ENCODE measurements around the gene NID2.

- no peak for TF ChIP-seq CTCF (IDR thresholded peaks at IDR 0.05; ENCODE audit: low read depth, low read length, poor library complexity, severe bottlenecking)
- no peak for TF ChIP-seq EZH2phosphoT487 (IDR thresholded peaks at IDR 0.05; ENCODE audit: borderline replicate concordance, low read length)
These were observed 39.0 kb downstream of the NID2 start for GRCh38 chr14:52029881-52030280.

All from DOHH2 (cell line).